GM23338 (cell line): ENCODE results near the gene NCKAP5. TPM values are rescaled to one million over a fixed set of nuclear protein-coding genes. Genes with fewer than 3 reads are reported as not detected.

Experiments used
- ATAC-seq: fragments of 200-7000 bp; cut with Tn5 transposase; 3 replicates; pipeline ENCODE4 v1.9.1; 2020
- DNase-seq: peaks from one replicate; pipeline ENCODE4 v3.0.0-alpha.2; 2015; ENCODE audit warnings: low spot score
- H2AFZ ChIP-seq: fragments of 200-600 bp; sonication (generic); 2 replicates; pipeline ENCODE4 v1.8.0; 2016; ENCODE audit warnings: antibody characterized with exemption, mild to moderate bottlenecking, moderate library complexity
- H3F3A ChIP-seq: fragments of 200-600 bp; sonication (generic); replicated peaks from 2 replicates; pipeline ENCODE4 v1.8.0; 2017; ENCODE audit warnings: antibody characterized with exemption, mixed run types, low read depth
- H3K27ac ChIP-seq: fragments of 200-600 bp; sonication (generic); 2 replicates; pipeline ENCODE4 v1.6.1; 2016; ENCODE audit warnings: low read depth
- H3K27me3 ChIP-seq: fragments of 200-600 bp; sonication (generic); 2 replicates; pipeline ENCODE4 v1.8.0; 2016; ENCODE audit warnings: mild to moderate bottlenecking, mixed run types, moderate library complexity; ENCODE audit not compliant: insufficient read depth
- H3K36me3 ChIP-seq: fragments of 200-600 bp; sonication (generic); 2 replicates; pipeline ENCODE4 v1.8.0; 2016; ENCODE audit warnings: mild to moderate bottlenecking; ENCODE audit not compliant: insufficient read depth
- H3K4me1 ChIP-seq: fragments of 200-600 bp; sonication (generic); 2 replicates; pipeline ENCODE4 v1.8.0; 2016; ENCODE audit warnings: mild to moderate bottlenecking, moderate library complexity; ENCODE audit not compliant: insufficient read depth
- H3K4me2 ChIP-seq: fragments of 200-600 bp; sonication (generic); 2 replicates; pipeline ENCODE4 v1.7.1; 2017; ENCODE audit warnings: mixed run types
- H3K4me3 ChIP-seq: fragments of 200-600 bp; sonication (generic); 2 replicates; pipeline ENCODE4 v1.6.1; 2016; ENCODE audit warnings: mixed run types
- H3K79me2 ChIP-seq: fragments of 200-600 bp; sonication (generic); replicated peaks from 2 replicates; pipeline ENCODE4 v1.8.0; 2017; ENCODE audit warnings: mild to moderate bottlenecking; ENCODE audit not compliant: insufficient read depth
- H3K9me2 ChIP-seq: fragments of 200-600 bp; sonication (generic); 2 replicates; pipeline ENCODE4 v1.8.0; 2017; ENCODE audit not compliant: insufficient read depth
- H4K20me1 ChIP-seq: fragments of 200-600 bp; sonication (generic); replicated peaks from 2 replicates; pipeline ENCODE4 v1.8.0; 2017; ENCODE audit warnings: mild to moderate bottlenecking; ENCODE audit not compliant: insufficient read depth
- H3K27ac Mint-ChIP-seq: 2 replicates; pipeline ENCODE4 v1.8.0; 2020; ENCODE audit warnings: inconsistent platforms, mild to moderate bottlenecking, moderate library complexity, mixed read lengths
- H3K27me3 Mint-ChIP-seq: 3 replicates; pipeline ENCODE4 v1.8.0; 2022; ENCODE audit warnings: low read depth, mild to moderate bottlenecking, moderate library complexity, mixed read lengths, inconsistent platforms; ENCODE audit not compliant: insufficient read depth, poor library complexity
- H3K36me3 Mint-ChIP-seq: 3 replicates; pipeline ENCODE4 v1.8.0; 2021; ENCODE audit warnings: low read depth, mild to moderate bottlenecking, inconsistent platforms, moderate library complexity, mixed read lengths
- H3K4me1 Mint-ChIP-seq: 3 replicates; pipeline ENCODE4 v1.8.0; 2020; ENCODE audit warnings: mild to moderate bottlenecking, inconsistent platforms, mixed read lengths
- H3K4me3 Mint-ChIP-seq: 3 replicates; pipeline ENCODE4 v1.8.0; 2021; ENCODE audit warnings: moderate library complexity, mild to moderate bottlenecking, inconsistent platforms, mixed read lengths
- H3K9me3 Mint-ChIP-seq: 3 replicates; pipeline ENCODE4 v1.8.0; 2020; ENCODE audit warnings: moderate library complexity, mild to moderate bottlenecking, inconsistent platforms, mixed read lengths
- EZH2 ChIP-seq: fragments of 200-600 bp; sonication (generic); IDR thresholded peaks from one replicate; pipeline ENCODE4 v1.8.0; 2017; ENCODE audit warnings: antibody characterized with exemption, mild to moderate bottlenecking, low read depth; ENCODE audit not compliant: unreplicated experiment
- NANOG ChIP-seq: IDR thresholded peaks from 2 replicates; pipeline ENCODE4 v1.6.1; 2016; ENCODE audit warnings: antibody characterized with exemption, borderline replicate concordance
- POLR2AphosphoS5 ChIP-seq: IDR thresholded peaks from 2 replicates; pipeline ENCODE4 v1.6.1; 2016; ENCODE audit warnings: antibody characterized with exemption, low read depth
- ZNF114 ChIP-seq: fragments of 250-450 bp; sonication (Bioruptor Pico); IDR thresholded peaks from 2 replicates; pipeline ENCODE4 v1.5.0; 2020; ENCODE audit warnings: mild to moderate bottlenecking, moderate library complexity
- polyA plus RNA-seq: library from polyadenylated mRNA; unstranded; fragments of >200 nt; fragmentation: Nextera tagmentation; extraction: Ambion mirVana; gene quantifications from 2 replicates; pipeline ENCODE4 v1.2.1, GENCODE V29; 2016
- total RNA-seq: library from RNA; depleted of rRNA; stranded (reverse); fragments of >200 nt; shearing (Covaris generic); gene quantifications from 2 replicates; pipeline ENCODE4 v1.2.3, GENCODE V29; 2014
- TF ChIP-seq, protein P1 (sequence below), 2 experiments: fragments of 200-600 bp in 1 of 2; sonication (generic) in 1 of 2; conservative IDR thresholded peaks; 2 replicates each; pipeline versions ENCODE4 v1.5.1 to v1.6.1; 2016 to 2017; ENCODE audit warnings: antibody characterized with exemption in 2 of 2, low read depth in 2 of 2, mild to moderate bottlenecking in 2 of 2, moderate library complexity in 1 of 2

Gene NCKAP5
- total and polyA plus RNA-seq, 2 experiments from 2014 or later: 0.34 to 0.73 TPM

DNA sequence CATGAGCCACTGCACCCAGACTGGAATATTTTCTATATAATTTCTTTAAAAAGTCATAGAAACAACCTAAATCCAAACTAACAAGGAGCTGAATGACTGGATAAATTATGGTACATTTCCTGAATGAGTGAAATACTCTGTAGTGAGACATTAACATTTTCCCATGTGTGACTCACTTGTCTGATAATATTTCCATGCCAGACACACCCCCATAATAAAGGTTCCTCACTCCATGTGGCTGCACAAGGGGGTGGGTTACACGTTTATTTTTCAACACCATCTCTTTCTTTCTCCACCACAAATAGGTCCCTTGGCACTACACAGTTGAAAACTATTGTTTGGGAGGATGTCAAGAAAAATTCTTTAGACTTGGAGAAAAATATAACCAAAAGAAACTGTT lies 632.0 kb downstream of the NCKAP5 start:
- no peak overlapping the region for H3K27ac ChIP-seq
- DNase-seq (no peak), ATAC-seq (no peak)
- H3K27me3 Mint-ChIP-seq: peaks cover 2% of the 10 kb centered on the region
- no peak overlapping the region for H3K4me2 ChIP-seq
- no peaks in the 10 kb centered on the region for H3K4me1 ChIP-seq
- H3F3A ChIP-seq: no peaks in the 10 kb centered on the region
- no peaks in the 10 kb centered on the region for H4K20me1 ChIP-seq
- no peak overlapping the region for H2AFZ ChIP-seq
- no peak overlapping the region for H3K27ac Mint-ChIP-seq
- no peaks in the 10 kb centered on the region for H3K9me3 Mint-ChIP-seq
- H3K9me2 ChIP-seq: no peaks in the 10 kb centered on the region; the same call in 1 of the 2 replicates
- no peak overlapping the region for H3K4me3 Mint-ChIP-seq
- no peaks in the 10 kb centered on the region for H3K27me3 ChIP-seq
- H3K79me2 ChIP-seq: no peaks in the 10 kb centered on the region
- TF ChIP-seq POLR2AphosphoS5 (no peak), EZH2 (no peak)
- no peaks in the 10 kb centered on the region for H3K4me1 Mint-ChIP-seq
- no peaks in the 10 kb centered on the region for H3K36me3 Mint-ChIP-seq
- H3K4me3 ChIP-seq: no peak overlapping the region
- H3K36me3 ChIP-seq: no peaks in the 10 kb centered on the region

DNA sequence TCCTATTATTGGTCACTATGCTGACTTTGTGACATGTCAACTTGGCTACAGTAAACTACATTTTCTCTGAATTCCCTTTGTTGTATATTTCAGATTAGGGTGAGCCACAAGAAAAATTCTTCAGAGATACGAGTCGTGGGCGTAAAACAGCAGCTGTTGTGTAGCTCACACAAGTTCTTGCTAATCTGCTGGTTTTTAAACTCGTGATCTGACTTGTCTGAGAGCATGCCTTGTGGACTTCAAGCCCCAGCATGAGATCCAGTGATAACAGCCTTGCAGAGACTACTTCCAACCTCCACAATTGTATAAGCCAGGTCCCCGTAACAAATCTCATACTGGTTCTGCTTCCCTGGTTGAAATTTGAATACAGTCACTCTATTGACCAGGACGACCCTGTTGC lies 638.5 kb downstream of the NCKAP5 start:
- H3K36me3 Mint-ChIP-seq: no peaks in the 10 kb centered on the region
- Histone ChIP-seq H3K4me2 (no peak overlapping the region), H4K20me1 (no peaks in the 10 kb centered on the region), H3F3A (no peaks in the 10 kb centered on the region), H3K4me1 (no peaks in the 10 kb centered on the region), H3K27ac (no peak overlapping the region), H3K27me3 (no peaks in the 10 kb centered on the region), H2AFZ (no peak overlapping the region), H3K4me3 (no peak overlapping the region), H3K36me3 (no peaks in the 10 kb centered on the region), H3K79me2 (no peaks in the 10 kb centered on the region), H3K9me2 (no peaks in the 10 kb centered on the region; the same call in 1 of the 2 replicates)
- TF ChIP-seq, protein P1, sequence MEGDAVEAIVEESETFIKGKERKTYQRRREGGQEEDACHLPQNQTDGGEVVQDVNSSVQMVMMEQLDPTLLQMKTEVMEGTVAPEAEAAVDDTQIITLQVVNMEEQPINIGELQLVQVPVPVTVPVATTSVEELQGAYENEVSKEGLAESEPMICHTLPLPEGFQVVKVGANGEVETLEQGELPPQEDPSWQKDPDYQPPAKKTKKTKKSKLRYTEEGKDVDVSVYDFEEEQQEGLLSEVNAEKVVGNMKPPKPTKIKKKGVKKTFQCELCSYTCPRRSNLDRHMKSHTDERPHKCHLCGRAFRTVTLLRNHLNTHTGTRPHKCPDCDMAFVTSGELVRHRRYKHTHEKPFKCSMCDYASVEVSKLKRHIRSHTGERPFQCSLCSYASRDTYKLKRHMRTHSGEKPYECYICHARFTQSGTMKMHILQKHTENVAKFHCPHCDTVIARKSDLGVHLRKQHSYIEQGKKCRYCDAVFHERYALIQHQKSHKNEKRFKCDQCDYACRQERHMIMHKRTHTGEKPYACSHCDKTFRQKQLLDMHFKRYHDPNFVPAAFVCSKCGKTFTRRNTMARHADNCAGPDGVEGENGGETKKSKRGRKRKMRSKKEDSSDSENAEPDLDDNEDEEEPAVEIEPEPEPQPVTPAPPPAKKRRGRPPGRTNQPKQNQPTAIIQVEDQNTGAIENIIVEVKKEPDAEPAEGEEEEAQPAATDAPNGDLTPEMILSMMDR (conservative IDR thresholded peaks at IDR 0.05; ENCODE audit: low read depth in 2 of 2): no peak
- TF ChIP-seq ZNF114 (no peak), NANOG (no peak)
- no peaks in the 10 kb centered on the region for H3K27me3 Mint-ChIP-seq
- H3K27ac Mint-ChIP-seq: no peak overlapping the region
- H3K4me3 Mint-ChIP-seq: no peak overlapping the region
- H3K4me1 Mint-ChIP-seq: no peaks in the 10 kb centered on the region
- no peak for ATAC-seq
- no peak for DNase-seq
- peaks cover 5% of the 10 kb centered on the region; the same call in 1 of the 3 replicates for H3K9me3 Mint-ChIP-seq

DNA sequence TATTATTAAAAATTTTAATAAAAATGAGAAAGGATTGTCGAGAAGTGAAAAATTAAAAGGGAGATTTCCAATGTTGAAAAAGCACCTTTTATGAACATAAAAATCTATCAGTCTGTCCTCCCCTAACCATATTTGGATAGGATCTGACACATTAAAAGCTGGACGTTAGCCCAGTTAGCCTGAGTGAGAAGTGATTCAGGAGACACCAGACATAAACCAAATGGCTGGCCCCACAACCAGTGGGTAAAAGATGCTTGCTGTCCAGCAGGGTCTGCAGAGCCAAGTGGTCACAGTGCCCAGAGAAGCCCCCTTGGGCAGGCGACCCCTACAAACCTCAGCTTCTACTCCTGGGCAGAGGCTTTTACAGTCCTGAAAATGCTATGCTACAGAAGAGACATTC lies 644.5 kb downstream of the NCKAP5 start:
- H3K4me1 Mint-ChIP-seq: no peaks in the 10 kb centered on the region

More for the DNA sequence above, 644.5 kb downstream of the NCKAP5 start:
- Histone ChIP-seq H2AFZ (no peak overlapping the region), H3K27me3 (no peaks in the 10 kb centered on the region), H3K9me2 (peaks cover 4% of the 10 kb centered on the region; the same call in 1 of the 2 replicates), H3K36me3 (no peaks in the 10 kb centered on the region), H3K4me2 (no peak overlapping the region), H3F3A (no peaks in the 10 kb centered on the region), H3K79me2 (no peaks in the 10 kb centered on the region), H3K4me1 (no peaks in the 10 kb centered on the region), H3K27ac (no peak overlapping the region), H3K4me3 (no peak overlapping the region), H4K20me1 (no peaks in the 10 kb centered on the region)
- TF ChIP-seq, protein P1 (conservative IDR thresholded peaks at IDR 0.05; ENCODE audit: low read depth in 2 of 2): no peak
- peaks cover 5% of the 10 kb centered on the region; the same call in 1 of the 3 replicates for H3K9me3 Mint-ChIP-seq
- no peak overlapping the region for H3K27ac Mint-ChIP-seq
- H3K4me3 Mint-ChIP-seq: no peak overlapping the region
- no peaks in the 10 kb centered on the region for H3K36me3 Mint-ChIP-seq
- DNase-seq (no peak), ATAC-seq (no peak)
- H3K27me3 Mint-ChIP-seq: peaks cover 3% of the 10 kb centered on the region
